Trophoblast cell (in vitro differentiated cells and primary cell): ENCODE results near the gene XPC.
A peak's percentile ranks its signal among the peaks of the same experiment; 100 is the strongest.

Experiments
- DNase-seq, 2 donors: peaks; one replicate each; pipeline ENCODE4 v3.0.0-alpha.2; 2016
- H2AFZ ChIP-seq: 2 replicates; pipeline ENCODE4 v1.6.1; 2013; ENCODE audit warnings: low read length, moderate library complexity, mild to moderate bottlenecking; ENCODE audit not compliant: insufficient read depth, poor library complexity
- H2AK5ac ChIP-seq: 2 replicates; pipeline ENCODE4 v1.6.1; 2013; ENCODE audit warnings: mild to moderate bottlenecking, low read length
- H2BK120ac ChIP-seq: 2 replicates; pipeline ENCODE4 v1.6.1; 2013; ENCODE audit warnings: low read length, mild to moderate bottlenecking, moderate library complexity; ENCODE audit not compliant: insufficient read depth, poor library complexity
- H2BK12ac ChIP-seq: 2 replicates; pipeline ENCODE4 v1.6.1; 2013; ENCODE audit warnings: mild to moderate bottlenecking, low read length, moderate library complexity
- H2BK5ac ChIP-seq: 2 replicates; pipeline ENCODE4 v1.6.1; 2013; ENCODE audit warnings: low read length, low read depth, moderate library complexity, mild to moderate bottlenecking; ENCODE audit not compliant: poor library complexity
- H3K14ac ChIP-seq: 2 replicates; pipeline ENCODE4 v1.6.1; 2013; ENCODE audit warnings: mild to moderate bottlenecking, low read length
- H3K18ac ChIP-seq: 2 replicates; pipeline ENCODE4 v1.6.1; 2013; ENCODE audit warnings: mild to moderate bottlenecking, low read length
- H3K23ac ChIP-seq: 2 replicates; pipeline ENCODE4 v1.6.1; 2013; ENCODE audit warnings: low read length
- H3K27ac ChIP-seq: 2 replicates; pipeline ENCODE4 v1.5.1; 2013; ENCODE audit warnings: low read depth, mild to moderate bottlenecking, inconsistent platforms, low read length, moderate library complexity
- H3K27me3 ChIP-seq: 2 replicates; pipeline ENCODE4 v1.6.1; 2013; ENCODE audit warnings: inconsistent platforms, mild to moderate bottlenecking, low read length, moderate library complexity; ENCODE audit not compliant: insufficient read depth
- H3K36me3 ChIP-seq, 2 experiments: 1 replicate in 1 of 2; 2 replicates in 1 of 2; pipeline ENCODE4 v1.6.1; 2013; ENCODE audit warnings: low read length in 2 of 2, mild to moderate bottlenecking in 2 of 2, moderate library complexity in 1 of 2; ENCODE audit not compliant: insufficient read depth in 2 of 2, control insufficient read depth in 1 of 2
- H3K4ac ChIP-seq: 2 replicates; pipeline ENCODE4 v1.6.1; 2013; ENCODE audit warnings: low read depth, mild to moderate bottlenecking, low read length, moderate library complexity
- H3K4me1 ChIP-seq, 2 experiments: 1 replicate in 1 of 2; 2 replicates in 1 of 2; pipeline ENCODE4 v1.6.1; 2013; ENCODE audit warnings: low read length in 2 of 2, mild to moderate bottlenecking in 2 of 2, moderate library complexity in 1 of 2; ENCODE audit not compliant: insufficient read depth in 2 of 2, control insufficient read depth in 1 of 2
- H3K4me2 ChIP-seq: 2 replicates; pipeline ENCODE4 v1.6.1; 2013; ENCODE audit warnings: inconsistent platforms, mild to moderate bottlenecking, low read length, moderate library complexity
- H3K4me3 ChIP-seq: 2 replicates; pipeline ENCODE4 v1.5.1; 2013; ENCODE audit warnings: mild to moderate bottlenecking, low read depth, low read length, inconsistent platforms
- H3K79me1 ChIP-seq: one replicate; pipeline ENCODE4 v1.6.1; 2013; ENCODE audit warnings: low read length
- H3K79me2 ChIP-seq: 2 replicates; pipeline ENCODE4 v1.6.1; 2013; ENCODE audit warnings: low read length, mild to moderate bottlenecking; ENCODE audit not compliant: control insufficient read depth, insufficient read depth, poor library complexity
- H3K9ac ChIP-seq: 2 replicates; pipeline ENCODE4 v1.6.1; 2013; ENCODE audit warnings: mild to moderate bottlenecking, low read length
- H3K9me3 ChIP-seq: 2 replicates; pipeline ENCODE4 v1.6.1; 2013; ENCODE audit warnings: low read depth, mild to moderate bottlenecking, control low read depth, inconsistent platforms, low read length; ENCODE audit not compliant: insufficient read depth
- H4K12ac ChIP-seq: 2 replicates; pipeline ENCODE4 v1.6.1; 2013; ENCODE audit warnings: low read depth, mild to moderate bottlenecking, low read length, moderate library complexity
- H4K8ac ChIP-seq: 2 replicates; pipeline ENCODE4 v1.6.1; 2013; ENCODE audit warnings: low read depth, mild to moderate bottlenecking, low read length, moderate library complexity
- H4K91ac ChIP-seq: one replicate; pipeline ENCODE4 v1.6.1; 2013; ENCODE audit warnings: low read depth, mild to moderate bottlenecking, low read length, moderate library complexity
- WGBS: extraction: QIAGEN DNeasy Blood & Tissue Kit; methylation state at CpG from one replicate; pipeline ENCODE4 v1.1.7; 2013; ENCODE audit warnings: missing lambda C conversion rate; ENCODE audit not compliant: insufficient read length, insufficient coverage; ENCODE audit errors: extremely low coverage; 5-methylcytosine and 5-hydroxymethylcytosine counted together

XPC gene

DNA sequence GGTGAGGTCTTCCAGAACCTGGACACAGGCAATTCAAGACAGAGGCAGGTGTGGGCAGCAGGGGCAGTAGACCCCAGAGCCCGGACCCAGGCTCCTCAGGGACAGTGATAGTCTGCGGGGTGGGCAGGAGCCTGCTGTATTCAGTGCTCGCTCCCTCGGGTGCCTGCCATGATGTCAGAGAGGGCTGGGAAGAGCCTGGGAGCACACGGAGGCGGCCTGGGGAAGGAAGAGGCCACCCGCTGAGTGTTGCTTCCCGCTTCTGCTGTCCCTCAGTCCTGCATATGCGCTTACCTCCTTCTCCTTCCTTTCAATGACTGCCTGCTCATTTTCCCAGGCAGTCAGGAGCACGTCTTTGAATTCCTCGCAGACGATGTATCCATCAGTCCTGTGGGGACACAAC is 30.8 kb downstream of the XPC start:
- H4K12ac ChIP-seq = no peak overlapping the region
- H3K4ac ChIP-seq = no peak overlapping the region
- no peak overlapping the region for H3K14ac ChIP-seq
- no CpG with 5 or more reads among the region's 12 CpGs for WGBS
- no peak overlapping the region for H4K91ac ChIP-seq
- no peak overlapping the region for H3K27ac ChIP-seq
- no peaks in the 10 kb centered on the region for H3K27me3 ChIP-seq
- H3K79me2 ChIP-seq = no peaks in the 10 kb centered on the region
- H3K36me3 ChIP-seq = peaks cover 51 to 56% of the 10 kb centered on the region in 2 experiments
- H2BK12ac ChIP-seq = no peak overlapping the region
- H2BK120ac ChIP-seq = no peak overlapping the region
- H3K4me1 ChIP-seq = peaks cover 15 to 18% of the 10 kb centered on the region in 2 experiments
- no peak overlapping the region for H2AFZ ChIP-seq
- peaks cover 2% of the 10 kb centered on the region for H3K9me3 ChIP-seq
- no peak overlapping the region for H3K9ac ChIP-seq
- no peak overlapping the region for H3K4me2 ChIP-seq
- no peak overlapping the region for H2BK5ac ChIP-seq
- H3K4me3 ChIP-seq = no peak overlapping the region
- no peak overlapping the region for H4K8ac ChIP-seq
- no peak overlapping the region for H3K18ac ChIP-seq
- no peak overlapping the region for H2AK5ac ChIP-seq
- DNase-seq = no peak
- no peak overlapping the region for H3K23ac ChIP-seq
- peaks cover 11% of the 10 kb centered on the region for H3K79me1 ChIP-seq

DNA sequence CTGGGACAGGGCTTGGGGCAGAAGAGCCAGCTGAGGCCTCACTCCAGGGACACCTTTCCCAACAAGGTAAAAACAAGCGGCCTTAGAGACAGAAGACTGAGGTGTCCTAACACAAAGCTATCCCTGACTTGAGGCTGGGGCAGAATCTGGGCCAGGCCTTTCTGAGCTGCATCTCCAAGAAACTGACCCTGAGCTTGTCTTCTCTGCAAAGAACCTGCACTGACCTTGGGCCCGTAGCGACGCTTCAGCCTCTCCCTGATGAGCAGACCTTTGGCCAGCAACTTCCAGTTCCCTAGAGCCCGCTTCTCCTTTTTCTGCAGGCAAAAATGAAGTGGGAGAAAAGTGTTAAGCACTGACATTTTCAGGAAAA is 31.4 kb downstream of the XPC start:
- Histone ChIP-seq H3K23ac (no peak overlapping the region), H3K79me1 (peaks cover 11% of the 10 kb centered on the region), H3K4me3 (no peak overlapping the region), H2BK12ac (no peak overlapping the region), H4K91ac (no peak overlapping the region), H3K79me2 (no peaks in the 10 kb centered on the region), H3K14ac (no peak overlapping the region), H2AK5ac (no peak overlapping the region), H3K36me3 (peaks cover 46 to 51% of the 10 kb centered on the region in 2 experiments), H4K12ac (no peak overlapping the region), H2AFZ (no peak overlapping the region), H3K27me3 (no peaks in the 10 kb centered on the region), H3K4me1 (peaks cover 15 to 18% of the 10 kb centered on the region in 2 experiments), H2BK5ac (no peak overlapping the region), H3K27ac (no peak overlapping the region), H3K18ac (no peak overlapping the region), H3K9ac (no peak overlapping the region), H4K8ac (no peak overlapping the region), H3K4me2 (no peak overlapping the region), H3K4ac (no peak overlapping the region), H3K9me3 (peaks cover 2% of the 10 kb centered on the region), H2BK120ac (no peak overlapping the region)
- DNase-seq = no peak
- WGBS = no CpG with 5 or more reads among the region's 5 CpGs

- Histone ChIP-seq H3K23ac (no peak overlapping the region), H4K8ac (no peak overlapping the region), H2AK5ac (peak overlapping the region; percentile 44)
Observed at GRCh38 chr3:14146381-14147065, 31.9 kb downstream of the XPC start.

DNA sequence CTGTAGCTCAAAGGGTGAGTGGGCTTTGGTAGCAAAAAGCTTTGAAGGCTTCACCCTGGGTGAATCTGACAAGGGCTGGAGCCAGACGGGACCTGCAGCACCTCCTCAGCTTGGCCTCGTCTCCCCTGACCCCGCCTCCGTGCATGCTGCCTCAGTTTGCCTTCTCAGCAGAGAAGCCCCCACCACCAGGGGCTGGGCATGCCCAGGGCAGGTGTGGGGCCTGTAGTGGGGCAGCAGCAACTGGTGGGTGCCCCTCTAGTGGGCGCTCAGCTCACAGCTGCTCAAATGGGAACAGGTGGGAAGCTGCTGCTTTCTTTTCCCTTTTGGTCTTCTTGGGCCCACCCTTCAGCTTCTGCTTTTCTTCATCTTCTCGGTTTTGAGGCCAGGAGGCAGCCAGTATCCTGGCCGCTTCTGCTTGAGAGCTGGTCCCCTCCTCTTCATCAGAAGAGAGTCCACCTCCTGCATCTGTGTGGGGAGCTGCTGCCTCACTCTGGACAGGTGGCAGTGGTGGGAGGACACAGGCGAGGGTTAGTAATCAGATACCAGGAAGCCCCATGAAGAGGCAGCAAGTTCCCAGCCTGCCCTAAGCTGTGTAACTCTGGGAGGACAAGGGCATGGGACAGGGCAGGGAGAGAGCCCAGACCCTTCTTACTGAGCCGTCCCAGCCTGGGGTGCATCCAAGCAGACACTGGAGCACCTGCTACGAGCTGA is 32.6 kb downstream of the XPC start:
- H4K91ac ChIP-seq = peak overlapping the region; percentile 11
- no peak overlapping the region for H2BK120ac ChIP-seq
- no CpG with 5 or more reads among the region's 10 CpGs for WGBS
- peaks cover 48 to 52% of the 10 kb centered on the region in 2 experiments for H3K36me3 ChIP-seq
- no peak overlapping the region for H3K14ac ChIP-seq
- no peak overlapping the region for H3K4me2 ChIP-seq
- H2AFZ ChIP-seq = no peak overlapping the region
- H3K23ac ChIP-seq = no peak overlapping the region
- no peaks in the 10 kb centered on the region for H3K27me3 ChIP-seq
- H3K27ac ChIP-seq = peak overlapping the region; percentile 69
- H3K4me3 ChIP-seq = no peak overlapping the region
- peaks cover 2% of the 10 kb centered on the region for H3K9me3 ChIP-seq
- H3K4me1 ChIP-seq = peaks cover 15 to 18% of the 10 kb centered on the region in 2 experiments
- H2BK12ac ChIP-seq = no peak overlapping the region
- DNase-seq = no peak
- no peak overlapping the region for H3K18ac ChIP-seq
- H3K79me2 ChIP-seq = no peaks in the 10 kb centered on the region
- peaks cover 11% of the 10 kb centered on the region for H3K79me1 ChIP-seq
- H4K12ac ChIP-seq = no peak overlapping the region
- no peak overlapping the region for H2BK5ac ChIP-seq
- no peak overlapping the region for H4K8ac ChIP-seq
- peak overlapping the region; percentile 44 for H2AK5ac ChIP-seq
- H3K9ac ChIP-seq = no peak overlapping the region
- H3K4ac ChIP-seq = no peak overlapping the region

More at GRCh38 chr3:14146381-14147065, 31.9 kb downstream of the XPC start:
- peak in 1 of 2 donors; percentile 16 for DNase-seq
- Histone ChIP-seq H3K4ac (no peak overlapping the region), H3K18ac (no peak overlapping the region), H3K79me2 (no peaks in the 10 kb centered on the region), H3K27ac (no peak overlapping the region), H3K4me2 (no peak overlapping the region), H4K12ac (no peak overlapping the region), H2BK12ac (no peak overlapping the region), H3K14ac (no peak overlapping the region), H3K9ac (no peak overlapping the region), H4K91ac (no peak overlapping the region), H3K36me3 (peaks cover 49 to 52% of the 10 kb centered on the region in 2 experiments), H2AFZ (no peak overlapping the region), H2BK5ac (no peak overlapping the region), H3K4me3 (no peak overlapping the region), H3K27me3 (no peaks in the 10 kb centered on the region), H3K79me1 (peaks cover 11% of the 10 kb centered on the region), H3K4me1 (peaks cover 15 to 18% of the 10 kb centered on the region in 2 experiments), H2BK120ac (no peak overlapping the region), H3K9me3 (peaks cover 2% of the 10 kb centered on the region)
- no CpG with 5 or more reads among the region's 10 CpGs for WGBS
